ENCODE results near the gene MAN2B1. TPM values are rescaled to one million over a fixed set of nuclear protein-coding genes. Genes with fewer than 3 reads are reported as not detected.

The MAN2B1 gene
- total and polyA plus RNA-seq, 2 donors (not counting 1 experiment from before 2014, with no cell fraction given): 30.7 to 36.0 TPM

- Histone ChIP-seq H3K9ac (ENCODE audit: insufficient read depth, low read length) (no peak overlapping the region), H4K20me1 (ENCODE audit: control insufficient read depth, extremely low read depth, insufficient read depth, low read length) (no peaks in the 10 kb centered on the region), H3K4me3 (replicated peaks in 1 of 4; ENCODE audit: control extremely low read depth in 1 of 4, insufficient read depth in 1 of 4, low read depth in 3 of 4, low read length in 4 of 4) (no peak overlapping the region), H3K4me2 (ENCODE audit: extremely low read depth, insufficient read depth, low read length) (no peak overlapping the region), H3K27ac (ENCODE audit: insufficient read depth, low read length) (no peak overlapping the region), H3K36me3 (ENCODE audit: control insufficient read depth, insufficient read depth, low read length) (no peaks in the 10 kb centered on the region), H3K4me1 (ENCODE audit: control insufficient read depth, extremely low read depth, insufficient read depth, low read length) (no peaks in the 10 kb centered on the region), H2AFZ (ENCODE audit: low read length) (no peak overlapping the region), H3K9me3 (ENCODE audit: control insufficient read depth, insufficient read depth, low read depth, low read length) (no peaks in the 10 kb centered on the region), H3K27me3 (ENCODE audit: control insufficient read depth, insufficient read depth, low read length) (no peaks in the 10 kb centered on the region), H3K79me2 (ENCODE audit: control insufficient read depth, insufficient read depth, low read length) (no peaks in the 10 kb centered on the region)
- no peak for TF ChIP-seq EZH2 (IDR thresholded peaks at IDR 0.05; ENCODE audit: low read length, missing control alignments)
- TF ChIP-seq, protein P1, sequence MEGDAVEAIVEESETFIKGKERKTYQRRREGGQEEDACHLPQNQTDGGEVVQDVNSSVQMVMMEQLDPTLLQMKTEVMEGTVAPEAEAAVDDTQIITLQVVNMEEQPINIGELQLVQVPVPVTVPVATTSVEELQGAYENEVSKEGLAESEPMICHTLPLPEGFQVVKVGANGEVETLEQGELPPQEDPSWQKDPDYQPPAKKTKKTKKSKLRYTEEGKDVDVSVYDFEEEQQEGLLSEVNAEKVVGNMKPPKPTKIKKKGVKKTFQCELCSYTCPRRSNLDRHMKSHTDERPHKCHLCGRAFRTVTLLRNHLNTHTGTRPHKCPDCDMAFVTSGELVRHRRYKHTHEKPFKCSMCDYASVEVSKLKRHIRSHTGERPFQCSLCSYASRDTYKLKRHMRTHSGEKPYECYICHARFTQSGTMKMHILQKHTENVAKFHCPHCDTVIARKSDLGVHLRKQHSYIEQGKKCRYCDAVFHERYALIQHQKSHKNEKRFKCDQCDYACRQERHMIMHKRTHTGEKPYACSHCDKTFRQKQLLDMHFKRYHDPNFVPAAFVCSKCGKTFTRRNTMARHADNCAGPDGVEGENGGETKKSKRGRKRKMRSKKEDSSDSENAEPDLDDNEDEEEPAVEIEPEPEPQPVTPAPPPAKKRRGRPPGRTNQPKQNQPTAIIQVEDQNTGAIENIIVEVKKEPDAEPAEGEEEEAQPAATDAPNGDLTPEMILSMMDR (conservative IDR thresholded peaks at IDR 0.05 in 1 of 2, IDR thresholded peaks at IDR 0.05 in 1 of 2; ENCODE audit: low read depth in 1 of 2, low read length in 2 of 2): no peak
- no peak for DNase-seq (ENCODE audit: low read depth in 2 of 2)
Measured at GRCh38 chr19:12642506-12642905, 24.0 kb downstream of the MAN2B1 start.

- no peak overlapping the region for H3K27ac ChIP-seq (ENCODE audit: insufficient read depth, low read length)
- no peak overlapping the region for H3K9ac ChIP-seq (ENCODE audit: insufficient read depth, low read length)
- no peaks in the 10 kb centered on the region for H3K4me1 ChIP-seq (ENCODE audit: control insufficient read depth, extremely low read depth, insufficient read depth, low read length)
- H2AFZ ChIP-seq (ENCODE audit: low read length): no peak overlapping the region
- H3K9me3 ChIP-seq (ENCODE audit: control insufficient read depth, insufficient read depth, low read depth, low read length): no peaks in the 10 kb centered on the region
- DNase-seq (ENCODE audit: low read depth in 2 of 2): no peak
- TF ChIP-seq, protein P1 (conservative IDR thresholded peaks at IDR 0.05 in 1 of 2, IDR thresholded peaks at IDR 0.05 in 1 of 2; ENCODE audit: low read depth in 1 of 2, low read length in 2 of 2): no peak
- no peak for TF ChIP-seq EZH2 (IDR thresholded peaks at IDR 0.05; ENCODE audit: low read length, missing control alignments)
- no peaks in the 10 kb centered on the region for H3K36me3 ChIP-seq (ENCODE audit: control insufficient read depth, insufficient read depth, low read length)
- no peak overlapping the region for H3K4me2 ChIP-seq (ENCODE audit: extremely low read depth, insufficient read depth, low read length)
- H3K4me3 ChIP-seq (replicated peaks in 1 of 4; ENCODE audit: control extremely low read depth in 1 of 4, insufficient read depth in 1 of 4, low read depth in 3 of 4, low read length in 4 of 4): no peak overlapping the region
- no peaks in the 10 kb centered on the region for H3K79me2 ChIP-seq (ENCODE audit: control insufficient read depth, insufficient read depth, low read length)
- no peaks in the 10 kb centered on the region for H3K27me3 ChIP-seq (ENCODE audit: control insufficient read depth, insufficient read depth, low read length)
- H4K20me1 ChIP-seq (ENCODE audit: control insufficient read depth, extremely low read depth, insufficient read depth, low read length): no peaks in the 10 kb centered on the region
Measured at GRCh38 chr19:12641456-12641855, 25.1 kb downstream of the MAN2B1 start.

GRCh38 chr19:12639901-12640613, 26.5 kb downstream of the MAN2B1 start:
- DNase-seq (ENCODE audit: low read depth in 2 of 2): peak; percentile 69 to 76
- Histone ChIP-seq H3K27me3 (ENCODE audit: control insufficient read depth, insufficient read depth, low read length) (no peaks in the 10 kb centered on the region), H4K20me1 (ENCODE audit: control insufficient read depth, extremely low read depth, insufficient read depth, low read length) (no peaks in the 10 kb centered on the region), H3K4me2 (ENCODE audit: extremely low read depth, insufficient read depth, low read length) (peak overlapping the region; percentile 57), H3K4me3 (replicated peaks in 1 of 4; ENCODE audit: control extremely low read depth in 1 of 4, insufficient read depth in 1 of 4, low read depth in 3 of 4, low read length in 4 of 4) (peak overlapping the region in 1 of 4 experiments; percentile 25), H2AFZ (ENCODE audit: low read length) (peak overlapping the region; percentile 65), H3K4me1 (ENCODE audit: control insufficient read depth, extremely low read depth, insufficient read depth, low read length) (no peaks in the 10 kb centered on the region), H3K9me3 (ENCODE audit: control insufficient read depth, insufficient read depth, low read depth, low read length) (no peaks in the 10 kb centered on the region), H3K9ac (ENCODE audit: insufficient read depth, low read length) (no peak overlapping the region), H3K27ac (ENCODE audit: insufficient read depth, low read length) (no peak overlapping the region), H3K36me3 (ENCODE audit: control insufficient read depth, insufficient read depth, low read length) (no peaks in the 10 kb centered on the region), H3K79me2 (ENCODE audit: control insufficient read depth, insufficient read depth, low read length) (no peaks in the 10 kb centered on the region)
- TF ChIP-seq, protein P1 (conservative IDR thresholded peaks at IDR 0.05 in 1 of 2, IDR thresholded peaks at IDR 0.05 in 1 of 2; ENCODE audit: low read depth in 1 of 2, low read length in 2 of 2): peak; percentile 62 to 79
- TF ChIP-seq EZH2 (IDR thresholded peaks at IDR 0.05; ENCODE audit: low read length, missing control alignments): no peak

All from fibroblast of lung (primary cell).